Measurements from ENCODE around the gene FLNB.

DNA sequence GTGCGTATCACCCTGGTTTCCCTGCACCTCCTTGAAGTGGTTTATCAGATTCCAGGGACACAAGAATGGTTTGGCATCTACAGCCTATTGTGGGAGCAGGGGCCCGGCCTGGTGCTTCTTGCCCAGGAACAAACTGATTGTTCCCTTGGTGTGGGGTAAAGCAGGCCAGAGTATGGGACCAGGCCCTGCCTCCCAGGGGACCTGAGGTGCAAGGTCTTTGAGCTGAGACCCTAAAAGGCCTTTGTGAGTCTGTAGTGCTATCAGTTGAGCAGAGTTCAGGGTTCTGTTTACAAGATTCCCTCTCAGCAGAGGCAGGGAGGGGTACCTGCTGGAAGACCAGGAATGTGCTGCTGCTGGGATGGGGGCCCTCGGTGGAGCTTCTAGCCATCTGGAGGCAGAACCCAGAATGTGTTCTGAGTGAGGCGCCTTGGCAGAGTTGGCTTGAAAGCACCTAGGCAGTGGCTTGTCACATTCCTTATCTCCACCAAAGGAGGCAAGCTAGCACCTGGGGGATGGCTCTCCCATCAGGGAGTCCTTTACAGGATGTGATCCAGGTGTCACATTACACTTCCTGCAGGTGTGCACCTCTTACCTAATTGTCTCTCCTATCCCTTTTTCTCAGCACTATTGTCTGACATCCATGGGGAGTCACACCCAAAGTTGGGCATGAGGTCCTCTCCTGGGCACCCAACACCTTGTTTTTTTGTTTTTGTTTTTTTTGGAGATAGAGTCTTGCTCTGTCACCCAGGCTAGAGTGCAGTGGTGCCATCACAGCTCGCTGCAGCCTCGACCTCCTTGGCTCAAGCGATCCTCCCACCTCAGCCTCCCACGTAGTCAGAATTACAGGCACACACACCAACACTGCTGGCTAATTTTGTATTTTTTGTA, 13.1 kb downstream of the FLNB start:
- TF ChIP-seq, protein P1, sequence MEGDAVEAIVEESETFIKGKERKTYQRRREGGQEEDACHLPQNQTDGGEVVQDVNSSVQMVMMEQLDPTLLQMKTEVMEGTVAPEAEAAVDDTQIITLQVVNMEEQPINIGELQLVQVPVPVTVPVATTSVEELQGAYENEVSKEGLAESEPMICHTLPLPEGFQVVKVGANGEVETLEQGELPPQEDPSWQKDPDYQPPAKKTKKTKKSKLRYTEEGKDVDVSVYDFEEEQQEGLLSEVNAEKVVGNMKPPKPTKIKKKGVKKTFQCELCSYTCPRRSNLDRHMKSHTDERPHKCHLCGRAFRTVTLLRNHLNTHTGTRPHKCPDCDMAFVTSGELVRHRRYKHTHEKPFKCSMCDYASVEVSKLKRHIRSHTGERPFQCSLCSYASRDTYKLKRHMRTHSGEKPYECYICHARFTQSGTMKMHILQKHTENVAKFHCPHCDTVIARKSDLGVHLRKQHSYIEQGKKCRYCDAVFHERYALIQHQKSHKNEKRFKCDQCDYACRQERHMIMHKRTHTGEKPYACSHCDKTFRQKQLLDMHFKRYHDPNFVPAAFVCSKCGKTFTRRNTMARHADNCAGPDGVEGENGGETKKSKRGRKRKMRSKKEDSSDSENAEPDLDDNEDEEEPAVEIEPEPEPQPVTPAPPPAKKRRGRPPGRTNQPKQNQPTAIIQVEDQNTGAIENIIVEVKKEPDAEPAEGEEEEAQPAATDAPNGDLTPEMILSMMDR (IDR thresholded peaks at IDR 0.05): no peak
- no peak for TF ChIP-seq EZH2phosphoT487 (IDR thresholded peaks at IDR 0.05)
- TF ChIP-seq EZH2 (IDR thresholded peaks at IDR 0.05): no peak
